Femur (tissue), 1 donor: ENCODE measurements around the gene MTMR12.
"Not testable (repeated sequence)": the region's sequence is repeated elsewhere in the genome, so short reads cannot be mapped to it uniquely, and the experiment has no call there.

Experiments used
- DNase-seq: peaks from one replicate; pipeline ENCODE4 v3.0.0-alpha.2; 2017

Gene MTMR12

DNA sequence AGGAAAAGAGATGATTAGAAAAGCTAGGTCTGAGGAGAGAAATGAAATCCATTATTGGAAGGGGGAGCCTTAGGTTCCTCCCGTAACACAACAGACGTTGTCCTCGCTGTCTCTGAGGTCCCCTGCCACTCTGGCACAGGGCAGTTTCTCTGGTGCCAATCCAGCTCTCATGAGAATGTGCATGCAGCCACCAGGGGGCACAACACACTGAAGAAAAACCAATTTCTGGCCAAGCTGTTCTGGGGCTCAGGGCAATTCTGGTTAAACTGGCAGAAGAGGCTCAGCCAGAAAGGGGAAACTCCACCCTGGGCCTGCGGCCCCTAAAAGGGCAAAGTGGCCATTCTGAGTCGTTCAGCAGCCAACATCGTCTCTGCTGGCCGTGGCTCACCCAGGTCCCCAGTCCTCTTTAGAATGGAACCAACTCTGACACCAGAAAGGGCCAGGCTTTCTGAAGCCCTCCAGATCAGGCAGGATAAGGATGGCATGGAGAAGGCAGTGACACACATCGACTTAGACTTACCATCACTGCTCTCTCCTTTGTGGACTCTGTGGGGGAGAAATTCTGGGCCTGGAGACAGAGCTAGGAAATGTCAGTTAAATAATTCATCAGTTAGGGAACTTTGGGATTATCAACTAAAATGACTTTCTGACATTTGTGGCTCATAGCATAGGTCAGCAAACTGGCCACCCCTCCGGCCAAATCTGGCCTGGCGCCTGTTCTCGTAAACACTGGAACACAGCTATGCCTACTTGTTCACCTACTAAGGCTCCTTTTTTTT lies 80.1 kb downstream of the MTMR12 start:
- peak; percentile 79 for DNase-seq

DNA sequence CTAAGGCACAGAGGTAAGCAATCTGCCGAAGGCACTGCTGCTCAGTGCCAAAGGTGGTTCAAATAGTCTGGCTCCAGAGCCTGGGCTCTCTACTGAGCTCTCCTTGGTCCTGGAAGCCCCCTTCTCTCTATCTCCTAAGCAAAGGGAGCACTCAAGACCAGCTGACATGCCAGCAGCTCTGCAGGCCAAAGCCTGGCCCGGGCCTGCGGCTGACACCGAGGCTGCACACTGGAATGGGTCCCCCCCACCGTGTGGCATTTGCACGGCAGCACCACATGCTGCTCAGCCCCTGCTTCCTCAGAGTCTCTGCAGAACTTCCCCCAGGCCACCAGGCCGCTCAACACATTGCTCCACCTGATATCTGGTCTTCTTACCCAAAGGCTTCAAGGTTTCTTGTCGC lies 80.8 kb downstream of the MTMR12 start:
- no peak for DNase-seq

DNA sequence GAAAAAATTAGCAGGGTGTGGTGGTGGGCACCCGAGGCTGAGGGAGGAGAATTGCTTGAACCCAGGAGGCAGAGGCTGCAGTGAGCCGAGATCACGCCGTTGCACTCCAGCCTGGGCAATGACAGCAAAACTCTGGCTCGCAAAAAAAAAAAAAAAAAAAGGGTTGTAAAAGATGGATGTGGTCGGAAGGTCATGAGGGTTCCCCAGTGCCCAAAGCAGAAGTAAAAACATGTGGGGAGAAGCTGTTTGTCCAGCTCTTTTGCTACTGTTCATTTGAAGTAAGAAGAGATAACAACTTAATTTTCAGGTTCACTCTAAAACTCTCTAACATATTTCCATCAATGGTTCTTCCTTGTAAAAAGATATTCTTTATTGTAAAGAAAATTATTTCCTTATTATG lies 81.5 kb downstream of the MTMR12 start:
- DNase-seq: no peak

DNA sequence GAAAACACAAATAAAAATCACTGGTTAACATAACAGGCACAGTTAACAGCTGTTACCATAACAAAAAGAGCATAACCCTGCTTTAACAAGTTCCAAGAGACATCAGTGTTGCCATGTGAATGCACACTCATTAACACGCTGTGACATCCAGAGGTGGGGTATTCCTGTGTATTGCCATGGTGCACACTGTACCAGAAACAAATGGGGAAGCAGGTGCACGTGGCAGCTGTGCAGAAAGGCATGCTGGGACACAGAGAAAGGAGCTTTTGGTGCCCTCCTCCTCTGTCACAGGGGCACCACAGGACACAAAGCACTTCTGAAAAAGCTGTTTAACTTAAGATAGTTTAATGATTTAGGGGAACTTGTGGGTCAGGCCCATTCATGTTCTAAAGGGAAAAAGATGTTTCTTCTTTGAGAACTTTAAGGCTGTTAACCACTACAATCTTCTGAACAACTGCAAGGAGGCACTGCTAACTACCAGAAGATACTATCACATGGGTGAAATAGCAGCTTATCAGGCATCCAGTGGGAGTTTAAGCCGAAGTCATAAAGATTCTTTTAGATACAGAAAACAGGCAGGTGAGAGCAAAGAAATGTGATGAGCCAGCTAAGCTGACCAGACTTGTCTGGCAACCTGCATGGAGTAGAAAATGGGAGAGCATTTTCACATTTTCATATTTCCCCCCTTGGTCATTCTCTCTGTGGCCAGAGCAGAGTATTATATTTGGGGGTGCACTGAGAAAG lies 82.2 kb downstream of the MTMR12 start:
- DNase-seq: no peak

DNA sequence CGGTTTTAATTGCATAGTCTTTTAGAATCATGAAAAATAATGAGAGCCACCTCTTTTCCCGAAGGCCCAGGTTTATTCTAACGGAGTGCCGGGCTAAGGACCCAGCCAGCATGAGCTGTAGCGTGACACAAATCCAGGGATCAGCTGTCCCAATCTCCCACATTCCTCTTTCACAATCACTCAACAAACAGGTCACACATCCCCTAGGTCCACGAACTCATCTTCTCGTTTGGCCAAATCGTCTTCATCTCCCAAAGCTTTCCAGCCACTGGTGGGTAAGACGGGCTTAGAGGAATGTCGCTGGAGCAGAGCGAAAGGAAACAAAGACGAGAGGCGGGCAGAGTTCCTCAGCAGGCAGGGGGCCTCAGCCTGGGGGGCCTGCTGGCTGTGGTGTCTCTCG lies 83.2 kb downstream of the MTMR12 start:
- no peak for DNase-seq

DNA sequence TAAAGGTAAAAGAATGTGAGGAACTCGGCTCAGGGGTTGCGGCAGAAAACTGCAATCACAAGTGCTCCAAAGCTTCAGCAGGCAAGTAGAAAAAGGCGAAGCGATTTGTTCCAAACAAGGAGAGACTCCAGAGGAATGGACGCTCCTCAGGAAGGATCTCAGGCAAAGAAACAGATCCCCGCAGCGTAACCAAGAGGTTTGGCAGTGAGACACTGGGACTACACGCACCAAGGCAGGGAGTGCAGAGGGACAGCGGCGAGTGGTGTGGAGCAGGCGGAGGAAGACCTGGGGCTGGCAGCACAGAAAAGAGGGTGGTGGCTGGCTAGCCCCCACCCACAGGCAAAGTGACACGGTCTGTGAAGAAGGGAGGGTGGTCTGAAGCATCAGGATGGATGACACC lies 83.9 kb downstream of the MTMR12 start:
- DNase-seq: no peak

DNA sequence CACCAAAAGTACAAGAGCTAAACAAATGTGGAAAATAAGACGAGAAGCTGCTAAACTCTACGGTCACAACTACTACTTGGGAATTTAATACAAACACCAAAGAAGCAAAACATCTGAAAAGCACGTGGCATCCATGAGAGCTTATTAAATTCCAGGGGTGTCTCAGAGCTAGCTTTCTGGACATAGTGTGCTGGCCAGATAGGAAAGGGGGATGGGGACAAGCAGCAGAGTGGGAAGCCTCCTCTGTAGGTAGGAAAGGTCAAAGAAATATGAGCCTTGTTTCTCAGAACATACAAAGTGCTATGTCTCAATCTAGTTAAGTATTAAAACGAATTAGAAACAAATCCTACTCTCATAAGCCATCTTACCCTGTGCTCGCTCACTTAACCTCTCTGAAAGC lies 87.3 kb downstream of the MTMR12 start:
- no peak for DNase-seq

DNA sequence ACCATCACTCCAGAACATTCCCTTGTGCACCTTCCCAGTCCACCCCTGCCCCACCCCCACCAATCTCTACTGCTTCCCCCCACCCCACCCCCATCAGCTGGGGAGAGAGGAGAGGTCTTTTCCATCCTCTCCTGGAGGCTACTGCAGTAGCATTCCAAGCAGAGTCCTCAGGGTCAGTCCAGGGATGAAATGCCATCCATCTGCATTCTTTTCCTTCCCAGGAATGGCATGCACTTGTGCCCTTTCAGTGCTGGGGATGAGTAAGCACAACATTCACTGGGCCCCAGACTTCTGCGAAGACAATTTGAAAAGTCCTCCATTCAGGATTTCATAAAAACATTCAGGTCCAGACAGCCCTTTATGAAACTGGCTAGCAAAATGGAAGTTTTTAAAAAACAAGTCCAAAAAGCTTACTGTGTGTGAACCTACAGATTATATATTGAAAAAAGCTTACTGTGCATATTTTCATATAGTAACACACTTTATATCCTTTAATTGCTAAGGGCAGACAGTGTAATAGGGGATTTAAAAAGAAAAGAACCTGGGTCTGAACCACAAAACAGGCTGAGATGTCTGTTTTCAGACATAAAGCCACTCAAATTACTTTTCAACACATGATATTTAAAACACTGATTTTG lies 88.6 kb downstream of the MTMR12 start:
- DNase-seq: no peak

DNA sequence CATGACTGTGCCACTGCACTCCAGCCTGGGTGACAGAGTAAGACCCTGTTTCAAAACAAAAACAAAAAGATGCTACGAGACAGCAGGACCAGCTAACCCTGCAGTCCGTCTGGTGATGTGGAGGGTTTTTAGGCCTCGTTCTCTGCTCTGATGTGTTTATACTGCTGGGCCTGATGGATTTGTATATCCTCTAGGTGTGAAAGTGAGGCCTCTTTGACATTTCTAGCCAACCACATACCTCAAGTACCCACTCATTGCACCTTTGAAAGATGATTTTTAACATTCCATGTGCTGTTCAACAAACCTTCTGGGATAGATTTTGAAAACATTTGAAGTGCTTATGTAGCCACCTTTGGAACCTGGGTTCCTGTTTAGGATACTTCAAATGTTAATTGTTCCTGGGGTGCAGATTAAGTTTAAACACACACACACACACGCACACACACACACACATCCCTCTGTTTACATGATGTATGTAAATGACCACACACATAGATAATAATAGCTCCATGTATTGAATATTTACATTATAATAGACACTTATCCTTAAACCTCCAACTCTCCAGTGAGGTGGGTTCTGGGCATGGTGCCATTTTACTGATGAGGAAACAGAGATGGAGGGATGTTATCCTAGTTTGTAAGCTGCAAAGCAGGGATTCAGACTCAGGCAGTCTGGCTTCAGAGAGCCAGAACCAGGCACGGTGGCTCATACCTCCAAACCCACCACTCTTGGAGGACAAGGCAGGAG lies 89.8 kb downstream of the MTMR12 start:
- no peak for DNase-seq

DNA sequence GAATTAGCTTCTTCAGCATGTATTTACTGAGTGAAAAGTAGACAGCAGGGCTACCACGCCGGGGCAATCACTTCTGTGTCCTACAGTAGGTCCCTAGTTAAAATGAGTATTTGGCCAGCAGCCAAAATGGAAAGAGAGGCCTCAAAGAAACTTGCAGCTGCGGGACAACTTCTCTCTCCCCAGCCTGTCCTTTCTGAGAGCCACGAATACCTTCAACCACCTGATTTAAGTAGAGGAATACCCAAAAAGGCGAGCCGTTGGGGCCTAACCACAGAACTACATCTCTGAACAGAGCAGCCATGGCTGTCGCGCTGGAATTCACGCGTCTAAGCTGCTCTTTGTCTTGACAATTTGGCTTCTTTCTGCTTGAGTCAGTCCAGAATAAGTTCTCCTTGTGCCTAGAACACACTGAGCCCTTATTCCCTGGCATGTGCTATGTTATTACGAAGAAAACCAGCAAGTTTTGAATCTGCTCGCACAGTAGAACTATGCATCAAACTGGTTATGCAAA lies 94.8 kb downstream of the MTMR12 start:
- peak; percentile 51 for DNase-seq

DNA sequence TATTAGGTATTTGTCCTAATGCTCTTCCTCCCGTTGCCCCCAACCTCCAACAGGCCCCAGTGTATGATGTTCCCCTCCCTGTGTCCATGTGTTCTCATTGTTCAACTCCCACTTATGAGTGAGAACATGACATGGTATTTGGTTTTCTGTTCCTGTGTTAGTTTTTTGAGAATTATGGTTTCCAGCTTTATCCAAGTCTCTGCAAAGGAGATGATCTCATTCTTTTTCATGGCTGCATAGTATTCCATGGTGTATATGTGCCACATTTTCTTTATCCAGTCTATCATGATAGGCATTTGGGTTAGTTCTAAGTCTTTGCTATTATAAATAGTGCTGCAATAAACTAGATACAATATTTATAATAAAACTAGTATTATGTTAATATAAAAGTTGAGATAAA lies 98.4 kb downstream of the MTMR12 start:
- DNase-seq: not testable (repeated sequence)

DNA sequence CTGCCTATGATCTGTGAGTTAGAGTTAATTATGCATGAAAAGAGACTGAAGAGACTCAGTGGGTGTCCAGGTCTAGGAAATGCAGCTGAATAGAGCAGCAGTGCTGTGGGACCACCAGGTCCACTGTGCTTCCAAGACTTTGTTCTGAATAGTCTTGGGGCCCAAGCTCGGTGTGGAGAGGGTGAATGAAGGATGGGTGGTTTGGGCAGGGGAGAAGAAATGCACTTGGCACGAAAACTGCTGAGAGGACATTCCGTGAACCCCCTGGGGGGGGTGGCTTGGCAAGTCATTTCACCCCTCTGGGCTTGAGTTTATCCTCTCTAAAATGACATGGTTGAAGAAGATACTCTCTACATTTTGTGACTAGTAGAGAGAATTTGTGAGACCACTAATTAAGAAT lies 102.6 kb downstream of the MTMR12 start:
- no peak for DNase-seq

DNA sequence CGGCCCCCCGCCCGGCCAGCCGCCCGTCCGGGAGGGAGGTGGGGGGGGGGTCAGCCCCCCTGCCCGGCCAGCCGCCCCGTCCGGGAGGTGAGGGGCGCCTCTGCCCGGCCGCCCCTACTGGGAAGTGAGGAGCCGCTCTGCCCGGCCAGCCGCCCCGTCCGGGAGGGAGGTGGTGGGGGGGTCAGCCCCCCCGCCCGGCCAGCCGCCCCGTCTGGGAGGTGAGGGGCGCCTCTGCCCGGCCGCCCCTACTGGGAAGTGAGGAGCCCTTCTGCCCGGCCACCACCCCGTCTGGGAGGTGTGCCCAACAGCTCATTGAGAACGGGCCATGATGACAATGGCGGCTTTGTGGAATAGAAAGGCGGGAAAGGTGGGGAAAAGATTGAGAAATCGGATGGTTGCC lies 103.9 kb downstream of the MTMR12 start:
- DNase-seq: not testable (repeated sequence)

DNA sequence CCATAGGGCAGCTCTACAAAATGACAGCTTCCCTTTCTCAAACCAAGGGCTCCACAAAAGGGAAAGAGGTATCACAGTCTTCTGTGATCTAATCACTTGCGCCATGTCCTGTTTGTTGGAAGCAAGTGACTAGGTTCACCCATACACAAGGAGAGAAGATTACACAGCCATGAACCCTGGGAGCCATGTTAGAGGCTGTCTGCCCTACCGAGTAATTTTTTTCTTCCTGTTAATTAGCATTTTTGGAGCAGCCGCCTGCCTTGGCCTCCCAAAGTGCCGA lies 105.4 kb downstream of the MTMR12 start:
- DNase-seq: no peak

DNA sequence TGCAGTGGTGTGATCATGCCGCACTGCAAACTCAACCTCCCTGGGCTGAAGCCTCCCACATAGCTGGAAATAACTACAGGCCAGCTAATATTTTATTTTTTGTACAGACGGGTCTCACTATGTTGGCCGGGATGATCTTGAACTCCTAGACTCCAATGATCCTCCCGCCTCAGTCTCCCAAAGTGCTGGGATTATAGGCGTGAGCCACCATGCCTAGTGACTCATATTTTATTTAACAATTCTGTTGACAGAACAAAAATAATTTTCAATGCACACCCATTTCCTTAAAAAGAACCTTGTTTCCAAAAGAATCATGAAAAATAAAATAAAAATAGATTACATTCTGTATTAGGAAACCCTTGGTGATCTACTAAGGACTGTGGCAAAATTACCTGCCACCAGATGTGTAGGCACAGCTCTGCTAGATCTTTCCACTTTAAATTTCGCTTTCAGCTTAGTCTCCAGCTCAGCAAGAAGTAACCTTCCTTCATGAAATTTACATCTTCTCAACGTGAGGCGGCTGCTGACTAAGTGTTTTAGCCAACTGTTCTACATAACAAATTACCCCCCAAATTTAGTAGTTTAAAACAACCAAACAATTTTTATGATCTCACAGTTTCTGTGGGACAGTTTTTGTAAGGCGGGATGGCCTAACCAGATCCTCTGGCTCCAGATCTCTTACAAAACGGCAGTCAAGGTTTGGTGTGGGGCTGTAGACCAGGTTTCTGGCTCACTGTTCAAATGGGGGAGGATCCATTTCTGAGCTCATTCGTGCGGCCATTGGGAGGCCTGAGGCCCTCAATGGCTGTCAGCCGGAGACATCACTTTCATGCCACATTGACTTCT lies 106.0 kb downstream of the MTMR12 start:
- no peak for DNase-seq

DNA sequence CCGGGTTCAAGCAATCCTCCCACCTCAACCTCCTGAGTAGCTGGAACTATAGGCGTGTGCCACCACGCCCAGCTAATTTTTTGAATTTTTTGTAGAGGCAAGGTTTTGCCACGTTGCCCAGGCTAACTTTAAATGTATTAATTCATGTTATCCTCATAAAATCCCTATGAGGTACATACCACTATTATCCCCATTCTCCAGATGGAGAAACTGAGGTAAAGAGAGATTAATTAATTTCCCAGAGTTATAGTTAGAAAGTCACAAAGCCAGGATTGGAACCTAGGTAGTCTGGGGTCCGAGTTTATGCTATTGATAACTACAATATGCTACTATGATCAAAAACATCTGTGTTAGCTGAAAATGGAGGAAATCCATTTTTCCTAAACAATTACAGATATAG lies 106.7 kb downstream of the MTMR12 start:
- no peak for DNase-seq

DNA sequence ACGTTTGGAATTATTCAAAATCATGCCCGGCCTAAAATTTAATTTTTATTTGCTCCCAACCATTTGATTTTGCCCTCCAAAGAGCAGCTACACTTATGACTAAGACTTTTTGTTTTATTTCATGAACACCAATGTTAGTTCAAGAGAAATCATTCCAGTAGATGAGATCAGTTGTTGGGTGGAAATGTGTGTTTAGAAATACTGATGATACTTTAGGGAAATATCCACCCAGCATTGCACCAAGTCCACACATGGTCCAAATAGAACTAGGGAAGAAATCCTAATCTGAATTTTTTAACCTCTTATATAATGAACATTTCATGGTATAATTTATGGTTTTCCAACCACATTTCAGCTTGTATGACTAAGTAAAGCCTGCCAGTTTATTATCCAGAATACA lies 110.3 kb downstream of the MTMR12 start:
- DNase-seq: no peak

DNA sequence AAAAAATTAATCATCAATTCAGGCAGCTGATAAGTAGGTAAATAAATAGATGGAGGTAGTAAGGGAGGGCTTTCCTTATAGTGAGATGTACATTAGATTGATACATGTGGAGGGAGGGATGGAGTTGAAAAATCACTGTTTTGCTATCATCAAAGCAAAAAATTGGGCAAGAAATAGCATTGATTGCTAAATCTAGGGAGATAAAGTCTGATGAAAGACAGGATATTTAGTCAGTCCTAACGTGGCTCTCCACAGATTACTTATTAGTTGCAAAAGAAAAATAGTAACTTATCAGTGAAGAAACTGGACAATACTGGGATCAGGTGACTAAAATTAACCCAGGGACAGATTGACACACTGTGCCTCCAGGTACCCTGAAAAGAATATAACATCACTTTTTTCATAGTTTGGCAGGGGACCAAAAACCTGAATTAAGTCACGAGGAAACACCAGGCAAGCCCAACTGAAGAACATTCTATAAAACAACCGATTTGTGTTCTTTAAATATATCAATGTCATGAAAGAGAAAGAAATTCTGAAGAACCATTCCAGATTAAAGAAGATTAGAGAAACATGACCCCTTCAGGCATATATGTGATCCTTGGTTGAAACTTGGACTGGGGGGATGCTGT lies 111.5 kb downstream of the MTMR12 start:
- DNase-seq: no peak

DNA sequence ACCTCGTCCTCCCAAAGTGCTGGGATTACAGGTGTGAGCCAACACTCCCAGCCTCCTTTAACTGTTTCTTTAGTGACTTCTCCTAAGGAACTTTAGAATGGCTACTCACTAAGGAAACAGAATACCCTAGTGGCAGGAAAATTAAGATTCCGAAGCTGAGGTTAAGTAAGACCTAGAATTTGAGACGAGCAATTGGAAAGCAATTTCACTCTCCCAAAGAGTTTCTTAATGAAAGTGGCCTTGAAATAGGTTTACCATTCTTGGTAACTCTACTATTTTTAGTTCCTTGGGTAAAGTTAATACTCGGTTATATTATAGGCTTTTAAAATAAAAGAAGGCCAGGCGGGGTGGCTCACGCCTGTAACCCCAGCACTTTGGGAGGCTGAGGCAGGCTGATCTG lies 115.7 kb downstream of the MTMR12 start:
- DNase-seq: no peak

DNA sequence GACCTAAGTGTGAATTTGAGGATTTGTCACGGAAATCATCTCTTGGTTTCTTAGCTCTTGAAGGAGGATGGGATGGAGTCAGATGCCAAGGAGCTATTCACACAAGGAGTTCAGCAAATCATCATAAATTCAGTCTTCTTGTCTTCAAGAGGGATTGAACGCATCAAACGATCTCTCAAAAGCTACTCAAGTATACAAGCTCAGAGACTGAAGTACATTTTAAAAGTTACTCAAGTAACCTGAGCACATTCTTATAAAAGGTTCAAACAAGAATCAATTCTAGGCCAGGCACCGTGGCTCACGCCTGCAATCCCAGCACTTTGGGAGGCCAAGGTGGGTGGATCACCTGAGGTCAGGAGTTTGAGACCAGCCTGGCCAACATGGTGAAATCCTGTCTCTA lies 117.5 kb downstream of the MTMR12 start:
- no peak for DNase-seq

DNA sequence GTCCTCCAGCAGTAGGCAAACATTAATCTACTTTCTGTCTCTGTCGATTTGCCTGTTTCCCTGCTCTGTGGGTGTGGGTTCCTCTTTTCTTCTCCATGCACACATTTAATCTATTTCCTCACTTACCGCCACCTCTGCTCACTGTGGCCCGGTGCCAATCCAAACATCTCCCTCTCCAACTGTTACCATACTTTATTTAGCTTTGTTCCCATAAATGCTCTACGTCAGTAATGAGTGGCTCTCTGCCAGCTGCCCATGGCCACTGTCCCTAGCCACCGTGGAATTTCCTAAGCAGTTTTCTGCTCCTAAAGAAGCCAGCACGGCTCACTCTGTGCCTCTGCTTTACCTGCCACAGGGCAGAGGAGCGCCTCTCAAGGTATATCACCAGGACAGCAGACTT lies 119.1 kb downstream of the MTMR12 start:
- peak; percentile 86 for DNase-seq

DNA sequence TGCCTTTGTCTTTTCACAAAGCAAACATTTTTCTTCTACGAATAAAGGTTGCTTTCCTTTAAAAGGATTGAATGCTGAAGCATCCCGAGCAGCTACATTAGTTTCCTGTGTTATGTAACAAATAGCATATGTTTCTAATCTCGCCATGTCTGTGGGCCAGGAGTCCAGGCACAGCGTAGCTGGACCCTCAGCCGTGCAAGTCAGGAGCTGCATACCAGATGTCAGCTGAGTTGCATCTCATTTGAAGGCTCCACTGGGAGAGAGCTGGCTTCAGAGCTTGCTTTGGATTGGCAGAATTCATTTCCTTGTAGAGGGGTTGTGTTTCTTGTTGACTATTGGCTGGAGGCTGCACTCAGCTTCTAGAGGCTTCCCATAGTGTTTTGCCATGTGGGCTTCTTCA lies 122.6 kb downstream of the MTMR12 start:
- DNase-seq: peak; percentile 90
